Activated naive CD4-positive, alpha-beta T cell treated with Interleukin-2 at 50 U/mL for 16 hours (primary cell): Measurements from ENCODE around the gene GPC5.
"Not testable (repeated sequence)": the region's sequence is repeated elsewhere in the genome, so short reads cannot be mapped to it uniquely, and the experiment has no call there.

Experiments
- DNase-seq: peaks from one replicate; pipeline ENCODE4 v3.0.0-alpha.2; 2020

The GPC5 gene

DNA sequence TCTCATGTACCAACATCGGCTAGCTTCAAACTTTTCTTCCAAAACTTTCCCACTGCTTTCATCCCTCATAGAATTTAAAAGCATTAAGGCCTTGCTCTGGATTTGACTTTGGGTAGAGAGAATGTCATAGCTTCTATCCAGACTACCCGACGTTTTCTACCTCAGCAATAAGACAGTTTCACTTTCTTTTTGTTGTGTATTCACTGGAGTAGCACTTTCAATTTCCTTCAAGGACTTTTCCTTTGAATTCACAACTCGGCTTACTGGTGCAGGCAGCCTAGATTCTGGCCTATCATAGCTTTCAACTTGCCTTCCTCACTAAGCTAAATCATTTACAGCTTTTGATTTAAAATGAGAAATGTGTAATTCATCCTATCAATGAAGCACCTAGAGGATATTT, 1407.8 kb downstream of the GPC5 start:
- no peak for DNase-seq

DNA sequence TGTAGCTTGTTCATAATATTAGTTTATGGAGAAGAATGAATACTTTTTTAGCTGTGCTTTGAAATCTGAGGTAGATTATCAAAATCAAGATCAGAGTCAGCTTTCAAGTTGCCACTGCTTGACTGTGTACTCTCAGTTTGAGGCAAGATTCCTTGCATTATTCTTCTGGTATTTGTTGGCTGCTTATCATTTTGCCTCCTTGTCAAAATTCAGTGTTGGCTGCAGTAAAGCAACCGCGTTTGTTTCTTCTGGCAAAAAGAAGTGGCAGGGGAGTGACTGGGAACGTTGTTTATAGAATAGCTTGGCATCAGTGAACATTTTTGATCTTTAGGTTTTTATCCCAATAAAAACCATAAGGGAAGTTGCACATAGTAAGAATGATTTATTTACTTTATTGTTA, 1408.9 kb downstream of the GPC5 start:
- DNase-seq = no peak

GRCh38 chr13:92807966-92808365, 1409.5 kb downstream of the GPC5 start:
- DNase-seq = no peak

DNA sequence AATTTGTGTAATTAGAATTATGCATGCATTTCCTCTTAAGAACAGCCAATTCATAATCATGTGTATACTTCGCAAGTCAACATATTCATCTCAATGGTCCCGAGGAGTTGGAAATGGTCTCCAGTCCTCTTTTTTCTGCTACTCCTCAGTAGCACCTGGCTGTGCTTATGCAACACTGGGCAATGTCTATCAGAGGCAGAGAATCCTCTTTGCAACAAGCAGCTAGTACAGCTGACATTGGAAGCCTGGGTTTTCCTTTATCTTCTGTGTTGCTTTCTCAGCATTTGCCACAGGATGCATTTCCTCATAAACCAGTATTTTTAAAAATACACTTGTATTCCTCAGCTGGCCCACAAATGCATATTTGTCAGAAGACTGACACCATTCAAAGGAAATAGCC, 1422.9 kb downstream of the GPC5 start:
- no peak for DNase-seq

GRCh38 chr13:92823059-92823458, 1424.6 kb downstream of the GPC5 start:
- no peak for DNase-seq

- no peak for DNase-seq
Measured at GRCh38 chr13:92825938-92826596, 1427.6 kb downstream of the GPC5 start.

DNA sequence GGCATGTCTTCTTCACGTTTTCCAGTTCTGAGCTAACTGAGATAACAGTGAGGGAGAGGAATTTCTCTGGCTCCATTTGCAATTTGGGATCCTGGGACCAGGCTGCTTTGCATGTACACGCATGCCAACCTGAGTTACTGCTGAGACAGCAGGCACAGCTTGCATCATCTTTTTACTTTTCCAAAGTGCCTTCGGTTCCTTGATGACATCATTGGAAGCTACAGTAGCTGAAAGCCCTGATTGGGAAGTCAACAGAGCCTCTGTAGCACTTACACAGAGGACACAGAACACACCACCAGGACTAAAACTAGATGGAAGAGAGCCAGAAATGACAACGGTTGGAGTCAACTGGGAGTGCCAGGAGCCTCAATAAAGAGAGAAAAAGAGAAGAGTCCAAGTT, 1429.1 kb downstream of the GPC5 start:
- DNase-seq = no peak

- no peak for DNase-seq
Measured at GRCh38 chr13:92829930-92830329, 1431.5 kb downstream of the GPC5 start.

- DNase-seq = no peak
Measured at GRCh38 chr13:92830821-92831220, 1432.4 kb downstream of the GPC5 start.

- DNase-seq = no peak
Measured at GRCh38 chr13:92833071-92833470, 1434.7 kb downstream of the GPC5 start.

DNA sequence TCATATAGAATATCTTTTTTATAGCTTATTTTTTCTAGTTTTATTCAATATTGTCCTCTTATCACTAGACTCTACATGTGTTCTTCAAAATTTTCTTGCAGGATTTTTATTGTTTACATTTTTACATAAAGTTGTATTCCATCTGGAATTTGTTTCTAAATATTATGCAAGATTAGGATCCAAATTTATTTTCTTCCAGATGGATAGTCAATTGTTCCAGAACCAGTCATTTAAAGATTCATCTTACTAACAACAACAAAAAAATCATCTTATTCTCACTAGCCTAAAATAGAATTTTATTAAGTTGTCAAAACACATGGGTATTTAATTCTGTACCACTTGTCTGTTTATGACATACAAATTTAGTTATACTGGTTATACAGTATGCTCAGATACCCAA, 1437.8 kb downstream of the GPC5 start:
- no peak for DNase-seq

DNA sequence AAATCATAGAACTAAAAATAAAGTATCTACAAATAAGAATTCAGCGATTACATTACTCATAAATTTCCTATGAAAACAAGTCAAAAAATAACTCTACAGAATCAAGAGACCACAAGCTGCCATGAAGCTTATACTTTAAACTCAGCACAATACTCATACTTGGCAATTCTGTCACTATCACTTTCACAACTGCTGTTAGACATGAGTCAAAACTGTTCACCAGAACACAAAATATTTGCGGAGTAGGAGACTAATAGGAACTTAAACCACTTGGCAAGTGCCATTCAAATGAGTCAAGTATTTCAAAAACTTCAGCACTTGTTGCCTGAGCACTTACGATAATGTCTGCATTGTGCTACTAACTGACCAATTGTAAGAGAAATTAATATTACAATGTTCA, 1440.4 kb downstream of the GPC5 start:
- no peak for DNase-seq

DNA sequence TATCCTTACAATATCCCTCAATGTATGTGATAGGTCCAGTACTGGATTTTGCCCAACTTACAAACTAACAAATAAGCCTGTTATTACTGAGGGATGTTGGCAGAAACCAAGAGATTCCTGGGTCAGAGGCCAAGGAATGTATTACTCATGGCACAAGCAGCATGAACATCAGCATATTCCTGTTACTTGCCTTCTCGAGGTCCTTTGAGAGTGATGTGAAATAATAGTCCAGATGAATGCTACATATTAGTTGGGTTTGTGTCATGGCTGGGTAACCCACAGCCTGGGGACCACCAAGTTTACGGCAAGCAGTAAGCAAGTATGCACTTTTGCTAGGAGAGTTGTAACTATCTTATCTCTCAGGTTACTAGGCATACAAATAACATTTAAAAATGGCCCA, 1443.7 kb downstream of the GPC5 start:
- DNase-seq = no peak

GRCh38 chr13:92843549-92843948, 1445.1 kb downstream of the GPC5 start:
- DNase-seq = no peak

DNA sequence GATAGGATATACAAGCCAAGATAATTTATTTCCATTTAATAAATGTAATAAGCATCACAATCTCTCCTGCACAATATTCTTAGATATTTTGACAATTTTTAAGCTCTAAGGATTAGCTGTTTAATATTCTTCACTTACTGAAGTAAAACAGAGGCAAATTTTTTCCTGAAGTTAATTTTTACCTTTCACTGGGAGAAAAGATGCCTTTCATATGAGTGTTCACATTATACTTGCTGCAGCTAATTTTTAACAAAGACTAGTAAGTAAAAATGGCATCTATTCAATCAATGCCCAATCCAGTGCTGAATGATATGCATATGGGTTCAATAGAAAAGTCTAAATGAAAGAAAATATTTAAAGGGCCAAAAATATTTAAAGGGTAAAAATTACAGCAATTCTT, 1451.0 kb downstream of the GPC5 start:
- DNase-seq = no peak

- DNase-seq = no peak
Measured at GRCh38 chr13:92864584-92865284, 1466.3 kb downstream of the GPC5 start.

- DNase-seq = no peak
Measured at GRCh38 chr13:92873029-92873428, 1474.6 kb downstream of the GPC5 start.

DNA sequence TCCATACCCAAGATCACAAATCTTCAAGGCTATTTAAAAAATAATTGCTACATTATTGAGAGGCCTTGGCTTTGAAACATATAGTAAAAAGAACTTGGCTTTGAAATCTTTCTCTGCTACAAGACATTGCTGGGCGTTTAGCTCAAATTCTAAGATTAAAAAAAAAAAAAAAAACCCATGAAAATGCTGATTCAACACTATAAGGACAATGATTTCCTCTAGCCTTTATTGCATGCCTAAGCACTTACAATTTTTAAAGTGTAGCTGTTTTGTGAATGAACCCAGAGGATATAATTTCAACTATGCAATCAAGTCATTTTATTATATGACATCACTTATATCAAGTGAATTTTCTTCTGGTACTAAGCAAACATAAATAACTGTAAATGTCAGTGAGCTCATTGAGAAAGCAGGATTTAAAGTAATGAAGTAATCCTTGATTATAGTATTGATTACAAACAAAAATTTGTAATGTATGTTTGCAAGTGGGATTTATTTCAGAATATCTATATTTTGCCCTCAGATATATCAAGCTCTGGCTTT, 1488.2 kb downstream of the GPC5 start:
- DNase-seq = no peak

DNA sequence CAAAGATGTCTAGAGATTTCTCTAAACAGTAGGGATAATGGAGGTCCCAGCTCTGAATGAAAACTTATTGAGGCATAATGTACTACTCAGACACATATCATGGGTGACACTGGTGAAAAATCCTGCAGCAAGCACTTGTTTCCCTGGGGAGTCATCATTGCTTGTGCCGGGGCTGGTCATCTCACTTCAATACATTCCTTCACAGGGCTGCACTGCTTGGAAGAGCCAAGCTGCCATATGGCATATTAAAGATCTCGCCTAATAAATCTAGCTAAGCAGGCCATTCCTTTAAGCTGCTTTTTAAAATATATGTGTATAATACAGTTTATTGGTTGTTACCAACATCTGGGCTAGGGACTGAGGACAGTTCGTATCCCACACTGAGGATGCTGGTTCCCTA, 1496.0 kb downstream of the GPC5 start:
- no peak for DNase-seq

DNA sequence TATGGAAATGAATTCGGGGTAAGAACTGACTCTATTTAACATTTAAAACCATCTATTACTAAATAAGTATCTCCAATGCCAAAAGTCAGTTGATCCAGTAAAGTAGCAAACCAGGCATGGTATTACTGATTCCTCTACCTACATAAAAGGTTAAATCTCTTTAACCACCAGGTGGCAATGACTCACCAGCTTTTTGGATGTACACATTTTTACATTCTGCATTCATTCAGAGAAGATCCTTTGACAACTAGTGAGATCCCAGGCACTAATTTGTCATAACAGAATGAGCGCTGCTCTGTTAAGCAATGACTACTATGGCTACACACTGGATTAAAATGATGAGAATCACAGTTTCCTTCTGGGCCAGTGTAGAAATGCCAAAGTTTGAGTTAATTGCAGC, 1498.4 kb downstream of the GPC5 start:
- no peak for DNase-seq

- not testable (repeated sequence) for DNase-seq
Measured at GRCh38 chr13:92898946-92899345, 1500.5 kb downstream of the GPC5 start.

DNA sequence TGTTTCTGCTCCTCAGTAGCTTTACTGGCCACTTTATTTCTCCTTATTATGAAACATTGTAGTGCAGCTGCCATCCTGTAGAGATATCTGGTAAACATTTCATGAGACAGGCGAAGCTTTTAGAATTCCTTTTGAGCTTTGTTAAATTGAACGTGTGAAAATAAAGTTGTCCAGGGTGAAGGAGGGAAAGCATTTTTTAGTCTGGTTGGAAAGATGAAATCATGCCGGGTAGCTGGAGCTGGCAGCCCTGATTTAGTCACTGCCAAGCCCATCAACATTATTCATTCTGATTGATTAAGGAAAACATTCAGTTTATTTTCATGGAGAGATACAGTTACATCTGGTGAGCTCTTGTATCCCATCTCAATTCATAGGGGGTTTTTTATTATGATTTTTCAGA, 1502.0 kb downstream of the GPC5 start:
- no peak for DNase-seq

GRCh38 chr13:92901739-92902138, 1503.3 kb downstream of the GPC5 start:
- no peak for DNase-seq

DNA sequence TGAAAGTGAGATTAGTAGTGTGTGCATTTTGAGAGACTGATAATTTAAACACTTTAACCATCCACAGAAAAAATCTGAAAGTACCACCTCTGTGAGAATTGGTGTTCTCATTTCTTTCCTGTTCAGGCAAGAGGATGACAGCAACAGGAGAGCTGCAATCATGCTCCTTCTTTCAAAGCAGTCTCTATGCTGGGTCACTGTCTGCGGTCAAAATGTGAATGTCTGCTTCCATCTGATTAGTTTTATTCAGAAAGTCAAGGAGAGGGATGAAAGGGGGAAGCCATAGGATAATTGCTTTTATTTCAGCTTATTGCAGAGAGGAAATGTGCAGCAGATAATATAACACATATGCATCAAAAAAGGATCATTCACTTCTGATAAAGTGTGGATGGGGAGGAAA, 1514.2 kb downstream of the GPC5 start:
- no peak for DNase-seq

GRCh38 chr13:92913840-92914239, 1515.4 kb downstream of the GPC5 start:
- DNase-seq = no peak
